Stimulated activated CD8-positive, alpha-beta memory T cell treated with anti-CD3 and anti-CD28 coated beads, Interleukin-7, amount 100 ng/mL, for 48 hours (primary cell): ENCODE measurements around the gene KIF14.
"Not testable (repeated sequence)": the region's sequence is repeated elsewhere in the genome, so short reads cannot be mapped to it uniquely, and the experiment has no call there.

Experiments used
- DNase-seq, 2 donors: peaks; one replicate each; pipeline ENCODE4 v3.0.0-alpha.2; 2020; ENCODE audit warnings: low read depth in 1 of 2; ENCODE audit errors: extremely low read depth in 1 of 2

The KIF14 gene

GRCh38 chr1:200542162-200542561 lies 78.4 kb downstream of the KIF14 start:
- no peak for DNase-seq

GRCh38 chr1:200540281-200540680 lies 80.3 kb downstream of the KIF14 start:
- no peak for DNase-seq

GRCh38 chr1:200538179-200538578 lies 82.4 kb downstream of the KIF14 start:
- no peak for DNase-seq

GRCh38 chr1:200535605-200536004 lies 84.9 kb downstream of the KIF14 start:
- peak in 1 of 2 donors; percentile 8 for DNase-seq

GRCh38 chr1:200530623-200531261 lies 89.8 kb downstream of the KIF14 start:
- no peak for DNase-seq

GRCh38 chr1:200528858-200529606 lies 91.5 kb downstream of the KIF14 start:
- no peak for DNase-seq

- DNase-seq, result no peak
Measured at GRCh38 chr1:200527670-200528069, 92.9 kb downstream of the KIF14 start.

GRCh38 chr1:200526709-200527612 lies 93.6 kb downstream of the KIF14 start:
- DNase-seq, result no peak

- no peak for DNase-seq
Measured at GRCh38 chr1:200525090-200525987, 95.2 kb downstream of the KIF14 start.

- DNase-seq, result not testable (repeated sequence)
Measured at GRCh38 chr1:200524551-200524950, 96.0 kb downstream of the KIF14 start.

GRCh38 chr1:200524092-200524491 lies 96.5 kb downstream of the KIF14 start:
- DNase-seq, result no peak

GRCh38 chr1:200520735-200521134 lies 99.8 kb downstream of the KIF14 start:
- no peak for DNase-seq

- DNase-seq, result no peak
Measured at GRCh38 chr1:200518524-200518923, 102.0 kb downstream of the KIF14 start.

GRCh38 chr1:200512191-200512590 lies 108.4 kb downstream of the KIF14 start:
- no peak for DNase-seq

GRCh38 chr1:200510228-200510623 lies 110.3 kb downstream of the KIF14 start:
- DNase-seq, result peak; percentile 22 to 41

- no peak for DNase-seq
Measured at GRCh38 chr1:200506471-200506870, 114.1 kb downstream of the KIF14 start.

- no peak for DNase-seq
Measured at GRCh38 chr1:200505257-200505656, 115.3 kb downstream of the KIF14 start.
